Measurements from ENCODE around the gene ACSS1. TPM values are rescaled to one million over a fixed set of nuclear protein-coding genes. Genes with fewer than 3 reads are reported as not detected.

ACSS1 gene
- total RNA-seq, 1 experiment from 2014 or later, result 1.5 TPM

DNA sequence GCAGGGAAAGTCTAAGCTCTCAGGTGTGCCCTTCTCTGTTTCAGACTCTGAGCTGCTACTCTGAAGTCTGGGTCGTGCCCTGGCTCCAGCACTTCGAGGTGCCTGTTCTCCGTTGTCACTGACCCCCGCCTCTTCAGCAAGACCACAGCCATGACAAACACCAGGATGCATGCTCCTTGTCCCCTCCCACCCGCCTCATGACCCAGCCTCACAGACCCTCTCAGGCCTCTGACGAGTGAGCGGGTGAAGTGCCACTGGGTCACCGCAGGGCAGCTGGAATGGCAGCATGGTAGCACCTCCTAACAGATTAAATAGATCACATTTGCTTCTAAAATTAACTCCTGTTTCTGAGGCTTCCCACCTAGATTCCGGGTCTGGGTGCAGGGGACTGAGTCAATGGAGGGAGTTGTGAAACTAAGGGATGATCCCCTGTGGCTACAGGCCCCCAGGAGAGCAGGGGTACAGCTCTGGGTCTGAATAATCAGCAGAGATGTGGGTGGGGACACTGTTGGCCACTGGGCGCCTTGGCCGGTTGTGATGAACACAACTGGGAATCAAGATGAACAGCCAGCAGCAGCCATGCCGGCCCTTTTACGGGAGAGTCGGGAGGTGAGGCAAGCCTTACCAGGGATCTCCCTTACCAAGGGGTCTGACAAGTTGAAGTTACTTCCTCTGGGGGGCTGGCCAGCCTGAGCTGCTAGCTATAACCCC lies 98.2 kb downstream of the ACSS1 start:
- POLR2A ChIA-PET, result no interaction called here
- no peak overlapping the region for H3K27ac Mint-ChIP-seq

DNA sequence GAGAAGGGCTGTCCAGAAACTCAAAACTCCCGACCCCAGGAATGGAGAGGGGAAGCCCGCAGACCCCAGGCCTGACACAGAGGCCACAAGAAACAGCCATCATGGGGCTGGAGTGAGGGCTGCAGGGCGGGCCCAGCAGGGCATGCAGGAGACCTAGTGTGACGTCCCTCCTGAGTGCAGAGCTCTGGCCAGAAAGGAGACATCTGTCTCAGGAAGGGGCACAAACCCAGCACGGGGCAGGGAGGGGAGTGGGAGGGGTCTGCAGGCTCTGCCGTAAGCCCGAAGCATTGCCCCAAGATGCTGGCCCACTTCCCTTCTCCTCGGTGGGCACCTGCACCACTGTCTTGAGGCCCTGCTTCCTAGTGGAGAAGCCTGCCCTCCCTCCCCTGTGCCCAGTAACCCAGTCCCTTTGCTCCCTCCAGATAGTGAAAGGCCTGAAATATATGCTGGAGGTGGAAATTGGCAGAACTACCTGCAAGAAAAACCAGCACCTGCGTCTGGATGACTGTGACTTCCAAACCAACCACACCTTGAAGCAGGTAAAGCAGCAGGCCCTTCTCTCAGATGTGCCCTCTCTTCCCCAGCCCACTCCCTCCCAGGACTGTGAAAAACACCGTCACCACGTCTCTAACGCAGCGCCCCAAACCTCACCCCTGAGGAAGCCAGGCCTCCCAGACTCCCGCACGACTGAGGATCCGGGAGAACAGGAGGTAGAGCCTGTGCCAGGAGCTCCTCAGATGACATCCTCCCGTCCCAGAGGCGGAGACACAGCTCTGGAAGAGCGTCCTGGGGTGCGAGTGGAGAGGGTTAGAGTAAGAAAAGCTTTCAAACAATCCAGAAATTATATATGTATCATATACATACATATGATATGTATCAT lies 99.2 kb downstream of the ACSS1 start:
- DNase-seq (ENCODE audit: low spot score), result no peak
- no peak overlapping the region for H3K27ac Mint-ChIP-seq
- H3K9me3 Mint-ChIP-seq, result no peaks in the 10 kb centered on the region
- no peaks in the 10 kb centered on the region for H3K27me3 Mint-ChIP-seq (ENCODE audit: low read depth)
- CTCF ChIA-PET, result no interaction called here
- no peak for ATAC-seq
- H3K4me3 Mint-ChIP-seq, result no peak overlapping the region
- H3K4me1 Mint-ChIP-seq, result peaks cover 12% of the 10 kb centered on the region
- peaks cover 18% of the 10 kb centered on the region for H3K36me3 Mint-ChIP-seq
- POLR2A ChIA-PET, result no interaction called here
- TF ChIP-seq ESRRA (CRISPR knock-in tag; IDR thresholded peaks at IDR 0.05; ENCODE audit: borderline replicate concordance) (no peak), ATF1 (CRISPR knock-in tag; IDR thresholded peaks at IDR 0.05) (no peak), ZNF396 (CRISPR knock-in tag; IDR thresholded peaks at IDR 0.05; ENCODE audit: borderline replicate concordance) (no peak), TP53 (CRISPR knock-in tag; IDR thresholded peaks at IDR 0.05) (no peak), CREB1 (CRISPR knock-in tag; IDR thresholded peaks at IDR 0.05) (no peak), FOXJ3 (CRISPR knock-in tag; IDR thresholded peaks at IDR 0.05; ENCODE audit: borderline replicate concordance) (no peak), JAZF1 (CRISPR knock-in tag; IDR thresholded peaks at IDR 0.05) (no peak), NFYB (CRISPR knock-in tag; conservative IDR thresholded peaks at IDR 0.05; ENCODE audit: low read depth) (no peak)
- TF ChIP-seq, protein P1, sequence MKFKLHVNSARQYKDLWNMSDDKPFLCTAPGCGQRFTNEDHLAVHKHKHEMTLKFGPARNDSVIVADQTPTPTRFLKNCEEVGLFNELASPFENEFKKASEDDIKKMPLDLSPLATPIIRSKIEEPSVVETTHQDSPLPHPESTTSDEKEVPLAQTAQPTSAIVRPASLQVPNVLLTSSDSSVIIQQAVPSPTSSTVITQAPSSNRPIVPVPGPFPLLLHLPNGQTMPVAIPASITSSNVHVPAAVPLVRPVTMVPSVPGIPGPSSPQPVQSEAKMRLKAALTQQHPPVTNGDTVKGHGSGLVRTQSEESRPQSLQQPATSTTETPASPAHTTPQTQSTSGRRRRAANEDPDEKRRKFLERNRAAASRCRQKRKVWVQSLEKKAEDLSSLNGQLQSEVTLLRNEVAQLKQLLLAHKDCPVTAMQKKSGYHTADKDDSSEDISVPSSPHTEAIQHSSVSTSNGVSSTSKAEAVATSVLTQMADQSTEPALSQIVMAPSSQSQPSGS (CRISPR knock-in tag; IDR thresholded peaks at IDR 0.05; ENCODE audit: borderline replicate concordance, low read depth), result no peak
- TF ChIP-seq, protein P2, sequence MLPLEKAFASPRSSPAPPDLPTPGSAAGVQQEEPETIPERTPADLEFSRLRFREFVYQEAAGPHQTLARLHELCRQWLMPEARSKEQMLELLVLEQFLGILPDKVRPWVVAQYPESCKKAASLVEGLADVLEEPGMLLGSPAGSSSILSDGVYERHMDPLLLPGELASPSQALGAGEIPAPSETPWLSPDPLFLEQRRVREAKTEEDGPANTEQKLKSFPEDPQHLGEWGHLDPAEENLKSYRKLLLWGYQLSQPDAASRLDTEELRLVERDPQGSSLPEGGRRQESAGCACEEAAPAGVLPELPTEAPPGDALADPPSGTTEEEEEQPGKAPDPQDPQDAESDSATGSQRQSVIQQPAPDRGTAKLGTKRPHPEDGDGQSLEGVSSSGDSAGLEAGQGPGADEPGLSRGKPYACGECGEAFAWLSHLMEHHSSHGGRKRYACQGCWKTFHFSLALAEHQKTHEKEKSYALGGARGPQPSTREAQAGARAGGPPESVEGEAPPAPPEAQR (CRISPR knock-in tag; IDR thresholded peaks at IDR 0.05), result no peak

More for the DNA sequence above, 98.2 kb downstream of the ACSS1 start:
- H3K27me3 Mint-ChIP-seq (ENCODE audit: low read depth), result no peaks in the 10 kb centered on the region
- H3K4me1 Mint-ChIP-seq, result peaks cover 4% of the 10 kb centered on the region
- DNase-seq (ENCODE audit: low spot score), result no peak
- CTCF ChIA-PET, result no interaction called here
- peaks cover 21% of the 10 kb centered on the region for H3K36me3 Mint-ChIP-seq
- TF ChIP-seq ESRRA (CRISPR knock-in tag; IDR thresholded peaks at IDR 0.05; ENCODE audit: borderline replicate concordance), result no peak
- TF ChIP-seq JAZF1 (CRISPR knock-in tag; IDR thresholded peaks at IDR 0.05), result no peak
- TF ChIP-seq TP53 (CRISPR knock-in tag; IDR thresholded peaks at IDR 0.05), result no peak
- TF ChIP-seq, protein P3, sequence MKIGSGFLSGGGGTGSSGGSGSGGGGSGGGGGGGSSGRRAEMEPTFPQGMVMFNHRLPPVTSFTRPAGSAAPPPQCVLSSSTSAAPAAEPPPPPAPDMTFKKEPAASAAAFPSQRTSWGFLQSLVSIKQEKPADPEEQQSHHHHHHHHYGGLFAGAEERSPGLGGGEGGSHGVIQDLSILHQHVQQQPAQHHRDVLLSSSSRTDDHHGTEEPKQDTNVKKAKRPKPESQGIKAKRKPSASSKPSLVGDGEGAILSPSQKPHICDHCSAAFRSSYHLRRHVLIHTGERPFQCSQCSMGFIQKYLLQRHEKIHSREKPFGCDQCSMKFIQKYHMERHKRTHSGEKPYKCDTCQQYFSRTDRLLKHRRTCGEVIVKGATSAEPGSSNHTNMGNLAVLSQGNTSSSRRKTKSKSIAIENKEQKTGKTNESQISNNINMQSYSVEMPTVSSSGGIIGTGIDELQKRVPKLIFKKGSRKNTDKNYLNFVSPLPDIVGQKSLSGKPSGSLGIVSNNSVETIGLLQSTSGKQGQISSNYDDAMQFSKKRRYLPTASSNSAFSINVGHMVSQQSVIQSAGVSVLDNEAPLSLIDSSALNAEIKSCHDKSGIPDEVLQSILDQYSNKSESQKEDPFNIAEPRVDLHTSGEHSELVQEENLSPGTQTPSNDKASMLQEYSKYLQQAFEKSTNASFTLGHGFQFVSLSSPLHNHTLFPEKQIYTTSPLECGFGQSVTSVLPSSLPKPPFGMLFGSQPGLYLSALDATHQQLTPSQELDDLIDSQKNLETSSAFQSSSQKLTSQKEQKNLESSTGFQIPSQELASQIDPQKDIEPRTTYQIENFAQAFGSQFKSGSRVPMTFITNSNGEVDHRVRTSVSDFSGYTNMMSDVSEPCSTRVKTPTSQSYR (CRISPR knock-in tag; IDR thresholded peaks at IDR 0.05), result no peak
- TF ChIP-seq FOXK1 (CRISPR knock-in tag; IDR thresholded peaks at IDR 0.05), result no peak
- TF ChIP-seq, protein P4, sequence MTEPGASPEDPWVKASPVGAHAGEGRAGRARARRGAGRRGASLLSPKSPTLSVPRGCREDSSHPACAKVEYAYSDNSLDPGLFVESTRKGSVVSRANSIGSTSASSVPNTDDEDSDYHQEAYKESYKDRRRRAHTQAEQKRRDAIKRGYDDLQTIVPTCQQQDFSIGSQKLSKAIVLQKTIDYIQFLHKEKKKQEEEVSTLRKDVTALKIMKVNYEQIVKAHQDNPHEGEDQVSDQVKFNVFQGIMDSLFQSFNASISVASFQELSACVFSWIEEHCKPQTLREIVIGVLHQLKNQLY (CRISPR knock-in tag; IDR thresholded peaks at IDR 0.05), result no peak
- no peak for TF ChIP-seq NR2C2 (CRISPR knock-in tag; IDR thresholded peaks at IDR 0.05)
- no peak for TF ChIP-seq MXD4 (CRISPR knock-in tag; IDR thresholded peaks at IDR 0.05; ENCODE audit: borderline replicate concordance)
- TF ChIP-seq, protein P5, sequence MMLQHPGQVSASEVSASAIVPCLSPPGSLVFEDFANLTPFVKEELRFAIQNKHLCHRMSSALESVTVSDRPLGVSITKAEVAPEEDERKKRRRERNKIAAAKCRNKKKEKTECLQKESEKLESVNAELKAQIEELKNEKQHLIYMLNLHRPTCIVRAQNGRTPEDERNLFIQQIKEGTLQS (CRISPR knock-in tag; conservative IDR thresholded peaks at IDR 0.05), result no peak
- no peak for TF ChIP-seq ZNF263 (CRISPR knock-in tag; IDR thresholded peaks at IDR 0.05; ENCODE audit: low read depth)
- no peak for TF ChIP-seq NFATC4 (CRISPR knock-in tag; IDR thresholded peaks at IDR 0.05)
- no peak for TF ChIP-seq ZNF416 (CRISPR knock-in tag; IDR thresholded peaks at IDR 0.05)
- TF ChIP-seq, protein P6, sequence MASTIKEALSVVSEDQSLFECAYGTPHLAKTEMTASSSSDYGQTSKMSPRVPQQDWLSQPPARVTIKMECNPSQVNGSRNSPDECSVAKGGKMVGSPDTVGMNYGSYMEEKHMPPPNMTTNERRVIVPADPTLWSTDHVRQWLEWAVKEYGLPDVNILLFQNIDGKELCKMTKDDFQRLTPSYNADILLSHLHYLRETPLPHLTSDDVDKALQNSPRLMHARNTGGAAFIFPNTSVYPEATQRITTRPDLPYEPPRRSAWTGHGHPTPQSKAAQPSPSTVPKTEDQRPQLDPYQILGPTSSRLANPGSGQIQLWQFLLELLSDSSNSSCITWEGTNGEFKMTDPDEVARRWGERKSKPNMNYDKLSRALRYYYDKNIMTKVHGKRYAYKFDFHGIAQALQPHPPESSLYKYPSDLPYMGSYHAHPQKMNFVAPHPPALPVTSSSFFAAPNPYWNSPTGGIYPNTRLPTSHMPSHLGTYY (CRISPR knock-in tag; IDR thresholded peaks at IDR 0.05), result no peak
- no peak for TF ChIP-seq ZNF317 (CRISPR knock-in tag; IDR thresholded peaks at IDR 0.05; ENCODE audit: borderline replicate concordance, low read depth)
- TF ChIP-seq, protein P7, sequence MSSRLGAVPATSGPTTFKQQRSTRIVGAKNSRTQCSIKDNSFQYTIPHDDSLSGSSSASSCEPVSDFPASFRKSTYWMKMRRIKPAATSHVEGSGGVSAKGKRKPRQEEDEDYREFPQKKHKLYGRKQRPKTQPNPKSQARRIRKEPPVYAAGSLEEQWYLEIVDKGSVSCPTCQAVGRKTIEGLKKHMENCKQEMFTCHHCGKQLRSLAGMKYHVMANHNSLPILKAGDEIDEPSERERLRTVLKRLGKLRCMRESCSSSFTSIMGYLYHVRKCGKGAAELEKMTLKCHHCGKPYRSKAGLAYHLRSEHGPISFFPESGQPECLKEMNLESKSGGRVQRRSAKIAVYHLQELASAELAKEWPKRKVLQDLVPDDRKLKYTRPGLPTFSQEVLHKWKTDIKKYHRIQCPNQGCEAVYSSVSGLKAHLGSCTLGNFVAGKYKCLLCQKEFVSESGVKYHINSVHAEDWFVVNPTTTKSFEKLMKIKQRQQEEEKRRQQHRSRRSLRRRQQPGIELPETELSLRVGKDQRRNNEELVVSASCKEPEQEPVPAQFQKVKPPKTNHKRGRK (CRISPR knock-in tag; IDR thresholded peaks at IDR 0.05; ENCODE audit: borderline replicate concordance), result no peak
- TF ChIP-seq, protein P8, sequence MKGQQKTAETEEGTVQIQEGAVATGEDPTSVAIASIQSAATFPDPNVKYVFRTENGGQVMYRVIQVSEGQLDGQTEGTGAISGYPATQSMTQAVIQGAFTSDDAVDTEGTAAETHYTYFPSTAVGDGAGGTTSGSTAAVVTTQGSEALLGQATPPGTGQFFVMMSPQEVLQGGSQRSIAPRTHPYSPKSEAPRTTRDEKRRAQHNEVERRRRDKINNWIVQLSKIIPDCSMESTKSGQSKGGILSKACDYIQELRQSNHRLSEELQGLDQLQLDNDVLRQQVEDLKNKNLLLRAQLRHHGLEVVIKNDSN (CRISPR knock-in tag; IDR thresholded peaks at IDR 0.05), result no peak
- no peak for TF ChIP-seq ETV6 (CRISPR knock-in tag; IDR thresholded peaks at IDR 0.05)
- TF ChIP-seq PRRX2 (CRISPR knock-in tag; IDR thresholded peaks at IDR 0.05), result no peak
- no peaks in the 10 kb centered on the region for H3K9me3 Mint-ChIP-seq
- no peak overlapping the region for H3K4me3 Mint-ChIP-seq
- no peak for ATAC-seq

Measured in WTC11 (cell line).